GM19328 (cell line): ENCODE measurements around the gene SLC22A17.
"Not testable (repeated sequence)": the region's sequence is repeated elsewhere in the genome, so short reads cannot be mapped to it uniquely, and the experiment has no call there.

Experiments used
- ATAC-seq: cut with Tn5 transposase; IDR thresholded peaks from one replicate; pipeline ENCODE4 v1.9.1; 2021; ENCODE audit warnings: mild to moderate bottlenecking, moderate library complexity; ENCODE audit not compliant: unreplicated experiment

Gene SLC22A17

GRCh38 chr14:23346693-23347405, 5.8 kb downstream of the SLC22A17 start:
- no peak for ATAC-seq

- no peak for ATAC-seq
Observed at GRCh38 chr14:23345987-23346692, 6.5 kb downstream of the SLC22A17 start.

- ATAC-seq: no peak
Observed at GRCh38 chr14:23344481-23344880, 8.2 kb downstream of the SLC22A17 start.

- no peak for ATAC-seq
Observed at GRCh38 chr14:23339506-23340268, 13.0 kb downstream of the SLC22A17 start.

GRCh38 chr14:23335623-23336022, 17.1 kb downstream of the SLC22A17 start:
- ATAC-seq: no peak

GRCh38 chr14:23327947-23328744, 24.5 kb downstream of the SLC22A17 start:
- no peak for ATAC-seq

- ATAC-seq: no peak
Observed at GRCh38 chr14:23326491-23327332, 26.0 kb downstream of the SLC22A17 start.

- not testable (repeated sequence) for ATAC-seq
Observed at GRCh38 chr14:23325746-23326145, 26.9 kb downstream of the SLC22A17 start.

GRCh38 chr14:23324993-23325392, 27.7 kb downstream of the SLC22A17 start:
- no peak for ATAC-seq

GRCh38 chr14:23324455-23324846, 28.2 kb downstream of the SLC22A17 start:
- ATAC-seq: no peak

- no peak for ATAC-seq
Observed at GRCh38 chr14:23323838-23324454, 28.7 kb downstream of the SLC22A17 start.

- ATAC-seq: no peak
Observed at GRCh38 chr14:23322568-23323517, 29.8 kb downstream of the SLC22A17 start.

- peak; percentile 3 for ATAC-seq
Observed at GRCh38 chr14:23321572-23322547, 30.8 kb downstream of the SLC22A17 start.

GRCh38 chr14:23320584-23321571, 31.8 kb downstream of the SLC22A17 start, which contains the start of gene PABPN1:
Gene PABPN1 (plus strand): TSS chr14:23321457. CDS start chr14:23321470, 13 bp downstream.
- peak; percentile 92 for ATAC-seq

GRCh38 chr14:23319746-23320583, 32.7 kb downstream of the SLC22A17 start:
- ATAC-seq: no peak
